ENCODE results near the gene ZNF23. TPM values are rescaled to one million over a fixed set of nuclear protein-coding genes. Genes with fewer than 3 reads are reported as not detected.
"Not testable (repeated sequence)": the region's sequence is repeated elsewhere in the genome, so short reads cannot be mapped to it uniquely, and the experiment has no call there.

ZNF23 gene
- total RNA-seq (ENCODE audit: low replicate concordance) = 13.8 and 18.2 TPM in 2 replicates

- Histone ChIP-seq H2AFZ (replicated peaks) (peak within 1 kb of the TSS; percentile 98), H4K20me1 (ENCODE audit: low read depth) (no peaks in the 10 kb centered on the region), H3K79me2 (ENCODE audit: low read depth) (peaks cover 32% of the 10 kb centered on the region), H3K4me2 (peak within 1 kb of the TSS; percentile 100), H3K9ac (peak within 1 kb of the TSS; percentile 95), H3F3A (ENCODE audit: low read depth) (no peaks in the 10 kb centered on the region), H3K27me3 (no peaks in the 10 kb centered on the region), H3K4me1 (peaks cover 7% of the 10 kb centered on the region), H3K4me3 (peak within 1 kb of the TSS; percentile 100), H3K27ac (no peak within 1 kb of the TSS), H3K36me3 (no peaks in the 10 kb centered on the region), H3K9me3 (ENCODE audit: low read depth) (no peaks in the 10 kb centered on the region)
- H3K9me3 Mint-ChIP-seq = no peaks in the 10 kb centered on the region
- peak; percentile 88 for DNase-seq (ENCODE audit: low spot score)
- TF ChIP-seq EZH2 (IDR thresholded peaks at IDR 0.05) (no peak), CTCF (IDR thresholded peaks at IDR 0.05) (peak; percentile 27)
- H3K4me1 Mint-ChIP-seq = peaks cover 26% of the 10 kb centered on the region
- no peaks in the 10 kb centered on the region for H3K36me3 Mint-ChIP-seq
- no peaks in the 10 kb centered on the region for H3K27me3 Mint-ChIP-seq (ENCODE audit: insufficient read depth, low read depth)
- H3K4me3 Mint-ChIP-seq = peak within 1 kb of the TSS; percentile 98
- H3K27ac Mint-ChIP-seq = peak within 1 kb of the TSS; percentile 95
Observed at GRCh38 chr16:71461686-71462648, at the start of gene ZNF23. Gene ZNF23 (minus strand): TSS chr16:71462247. CDS start chr16:71456796, 5,451 bp downstream.

- Mint-ChIP-seq H3K36me3 (no peaks in the 10 kb centered on the region), H3K27me3 (ENCODE audit: insufficient read depth, low read depth) (peaks cover 7% of the 10 kb centered on the region), H3K4me1 (no peaks in the 10 kb centered on the region), H3K9me3 (peaks cover 3% of the 10 kb centered on the region), H3K27ac (no peak overlapping the region), H3K4me3 (no peak overlapping the region)
- no peaks in the 10 kb centered on the region for H3K4me1 ChIP-seq
- H3K27me3 ChIP-seq = no peaks in the 10 kb centered on the region
- no peak for DNase-seq (ENCODE audit: low spot score)
- H3F3A ChIP-seq (ENCODE audit: low read depth) = no peaks in the 10 kb centered on the region
- no peak overlapping the region for H3K4me3 ChIP-seq
- H3K27ac ChIP-seq = no peak overlapping the region
- no peaks in the 10 kb centered on the region for H4K20me1 ChIP-seq (ENCODE audit: low read depth)
- TF ChIP-seq EZH2phosphoT487 (IDR thresholded peaks at IDR 0.05) (no peak), CTCF (IDR thresholded peaks at IDR 0.05) (no peak), EZH2 (IDR thresholded peaks at IDR 0.05) (no peak)
- H2AFZ ChIP-seq (replicated peaks) = no peak overlapping the region
- H3K9ac ChIP-seq = no peak overlapping the region
- H3K36me3 ChIP-seq = no peaks in the 10 kb centered on the region
- no peaks in the 10 kb centered on the region for H3K9me3 ChIP-seq (ENCODE audit: low read depth)
- H3K79me2 ChIP-seq (ENCODE audit: low read depth) = no peaks in the 10 kb centered on the region
- no peak overlapping the region for H3K4me2 ChIP-seq
Observed at GRCh38 chr16:71507061-71507460, 45.0 kb upstream of the ZNF23 start.

- Histone ChIP-seq H3K79me2 (ENCODE audit: low read depth) (no peaks in the 10 kb centered on the region), H3K36me3 (no peaks in the 10 kb centered on the region), H3F3A (ENCODE audit: low read depth) (no peaks in the 10 kb centered on the region), H3K9ac (no peak overlapping the region), H3K27ac (no peak overlapping the region), H2AFZ (replicated peaks) (no peak overlapping the region), H3K4me1 (no peaks in the 10 kb centered on the region), H4K20me1 (ENCODE audit: low read depth) (no peaks in the 10 kb centered on the region), H3K9me3 (ENCODE audit: low read depth) (no peaks in the 10 kb centered on the region), H3K27me3 (no peaks in the 10 kb centered on the region), H3K4me3 (no peak overlapping the region), H3K4me2 (no peak overlapping the region)
- Mint-ChIP-seq H3K36me3 (no peaks in the 10 kb centered on the region), H3K4me3 (no peak overlapping the region), H3K27me3 (ENCODE audit: insufficient read depth, low read depth) (peaks cover 5% of the 10 kb centered on the region), H3K27ac (no peak overlapping the region), H3K9me3 (no peaks in the 10 kb centered on the region), H3K4me1 (no peaks in the 10 kb centered on the region)
- DNase-seq (ENCODE audit: low spot score) = no peak
- TF ChIP-seq CTCF (IDR thresholded peaks at IDR 0.05) (no peak), EZH2phosphoT487 (IDR thresholded peaks at IDR 0.05) (no peak), EZH2 (IDR thresholded peaks at IDR 0.05) (no peak)
Observed at GRCh38 chr16:71504901-71505300, 42.9 kb upstream of the ZNF23 start.

GRCh38 chr16:71504051-71504450, 42.0 kb upstream of the ZNF23 start:
- H3K4me2 ChIP-seq; H3K9ac ChIP-seq; H3F3A ChIP-seq (ENCODE audit: low read depth); H3K27me3 ChIP-seq; H3K27ac Mint-ChIP-seq; H3K36me3 ChIP-seq; H3K4me1 Mint-ChIP-seq; H3K4me3 ChIP-seq; DNase-seq (ENCODE audit: low spot score); H3K4me1 ChIP-seq; H3K36me3 Mint-ChIP-seq; H3K79me2 ChIP-seq (ENCODE audit: low read depth); H3K4me3 Mint-ChIP-seq; H3K27ac ChIP-seq; H3K27me3 Mint-ChIP-seq (ENCODE audit: insufficient read depth, low read depth); H4K20me1 ChIP-seq (ENCODE audit: low read depth); H2AFZ ChIP-seq (replicated peaks); H3K9me3 Mint-ChIP-seq; H3K9me3 ChIP-seq (ENCODE audit: low read depth): not testable (repeated sequence)

All from neural progenitor cell (in vitro differentiated cells).